ENCODE measurements around the gene HS3ST6.
"Not testable (repeated sequence)": the region's sequence is repeated elsewhere in the genome, so short reads cannot be mapped to it uniquely, and the experiment has no call there.

The HS3ST6 gene

GRCh38 chr16:1903220-1903574, 15.0 kb downstream of the HS3ST6 start:
- Histone ChIP-seq H3K27ac (no peak overlapping the region), H3K4me3 (no peak overlapping the region)
- no peak for DNase-seq (ENCODE audit: low spot score)
- no peak for TF ChIP-seq CTCF (IDR thresholded peaks at IDR 0.05)

GRCh38 chr16:1902547-1903219, 15.5 kb downstream of the HS3ST6 start:
- no peak overlapping the region for H3K4me3 ChIP-seq
- DNase-seq (ENCODE audit: low spot score): no peak

GRCh38 chr16:1900452-1900774, 17.8 kb downstream of the HS3ST6 start:
- TF ChIP-seq CTCF (IDR thresholded peaks at IDR 0.05): no peak
- DNase-seq (ENCODE audit: low spot score): no peak
- H3K27ac ChIP-seq: no peak overlapping the region
- H3K4me3 ChIP-seq: no peak overlapping the region

More at GRCh38 chr16:1902547-1903219, 15.5 kb downstream of the HS3ST6 start:
- H3K27ac ChIP-seq: no peak overlapping the region
- TF ChIP-seq CTCF (IDR thresholded peaks at IDR 0.05): no peak

GRCh38 chr16:1899641-1900451, 18.4 kb downstream of the HS3ST6 start:
- no peak overlapping the region for H3K27ac ChIP-seq
- no peak for DNase-seq (ENCODE audit: low spot score)
- no peak for TF ChIP-seq CTCF (IDR thresholded peaks at IDR 0.05)

GRCh38 chr16:1897692-1898091, 20.5 kb downstream of the HS3ST6 start:
- H3K4me3 ChIP-seq; DNase-seq (ENCODE audit: low spot score); H3K27ac ChIP-seq: not testable (repeated sequence)

More at GRCh38 chr16:1899641-1900451, 18.4 kb downstream of the HS3ST6 start:
- H3K4me3 ChIP-seq: no peak overlapping the region

- DNase-seq (ENCODE audit: low spot score): no peak
- Histone ChIP-seq H3K27ac (no peak overlapping the region), H3K4me3 (no peak overlapping the region)
- TF ChIP-seq CTCF (IDR thresholded peaks at IDR 0.05): no peak
Observed at GRCh38 chr16:1895949-1896675, 22.1 kb downstream of the HS3ST6 start.

- Histone ChIP-seq H3K4me3 (no peak overlapping the region), H3K27ac (no peak overlapping the region)
- no peak for TF ChIP-seq CTCF (IDR thresholded peaks at IDR 0.05)
- DNase-seq (ENCODE audit: low spot score): no peak
Observed at GRCh38 chr16:1895068-1895467, 23.1 kb downstream of the HS3ST6 start.
